GM12865 (cell line): ENCODE measurements around the gene NR4A2.
"Not testable (repeated sequence)": the region's sequence is repeated elsewhere in the genome, so short reads cannot be mapped to it uniquely, and the experiment has no call there.

Experiments used
- DNase-seq: peaks from one replicate; pipeline ENCODE4 v3.0.0; 2010; ENCODE audit warnings: low read depth
- H3K4me3 ChIP-seq: 2 replicates; pipeline ENCODE4 v1.5.1; 2011; ENCODE audit warnings: mild to moderate bottlenecking, low read depth, low read length, control low read depth
- TF ChIP-seq, protein P1 (sequence below): IDR thresholded peaks from 2 replicates; pipeline ENCODE4 v1.5.1; 2011; ENCODE audit warnings: low read length, control low read depth, low read depth, inconsistent platforms; ENCODE audit not compliant: insufficient read depth; ENCODE audit errors: missing control alignments

NR4A2 gene

DNA sequence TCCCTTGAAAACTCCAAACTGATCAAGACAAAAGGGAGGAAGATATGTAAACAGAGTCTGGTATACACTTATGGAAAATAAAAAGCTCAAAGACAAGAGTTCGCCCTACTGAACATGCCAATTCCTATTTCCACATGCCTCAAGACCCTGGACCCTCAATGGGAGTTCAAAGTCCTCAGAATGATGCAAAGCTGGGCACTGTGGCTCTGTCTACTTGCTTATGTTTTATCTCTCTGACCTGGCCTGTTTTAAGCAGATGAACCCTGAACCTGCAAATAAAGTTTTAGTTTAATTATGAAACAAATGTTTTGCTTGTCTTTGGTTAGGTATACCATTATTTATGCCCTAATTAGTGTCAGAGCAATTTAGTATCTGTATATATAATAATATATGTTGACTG is 22.6 kb downstream of the NR4A2 start:
- no peak for DNase-seq
- no peak overlapping the region for H3K4me3 ChIP-seq
- TF ChIP-seq, protein P1, sequence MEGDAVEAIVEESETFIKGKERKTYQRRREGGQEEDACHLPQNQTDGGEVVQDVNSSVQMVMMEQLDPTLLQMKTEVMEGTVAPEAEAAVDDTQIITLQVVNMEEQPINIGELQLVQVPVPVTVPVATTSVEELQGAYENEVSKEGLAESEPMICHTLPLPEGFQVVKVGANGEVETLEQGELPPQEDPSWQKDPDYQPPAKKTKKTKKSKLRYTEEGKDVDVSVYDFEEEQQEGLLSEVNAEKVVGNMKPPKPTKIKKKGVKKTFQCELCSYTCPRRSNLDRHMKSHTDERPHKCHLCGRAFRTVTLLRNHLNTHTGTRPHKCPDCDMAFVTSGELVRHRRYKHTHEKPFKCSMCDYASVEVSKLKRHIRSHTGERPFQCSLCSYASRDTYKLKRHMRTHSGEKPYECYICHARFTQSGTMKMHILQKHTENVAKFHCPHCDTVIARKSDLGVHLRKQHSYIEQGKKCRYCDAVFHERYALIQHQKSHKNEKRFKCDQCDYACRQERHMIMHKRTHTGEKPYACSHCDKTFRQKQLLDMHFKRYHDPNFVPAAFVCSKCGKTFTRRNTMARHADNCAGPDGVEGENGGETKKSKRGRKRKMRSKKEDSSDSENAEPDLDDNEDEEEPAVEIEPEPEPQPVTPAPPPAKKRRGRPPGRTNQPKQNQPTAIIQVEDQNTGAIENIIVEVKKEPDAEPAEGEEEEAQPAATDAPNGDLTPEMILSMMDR: no peak

DNA sequence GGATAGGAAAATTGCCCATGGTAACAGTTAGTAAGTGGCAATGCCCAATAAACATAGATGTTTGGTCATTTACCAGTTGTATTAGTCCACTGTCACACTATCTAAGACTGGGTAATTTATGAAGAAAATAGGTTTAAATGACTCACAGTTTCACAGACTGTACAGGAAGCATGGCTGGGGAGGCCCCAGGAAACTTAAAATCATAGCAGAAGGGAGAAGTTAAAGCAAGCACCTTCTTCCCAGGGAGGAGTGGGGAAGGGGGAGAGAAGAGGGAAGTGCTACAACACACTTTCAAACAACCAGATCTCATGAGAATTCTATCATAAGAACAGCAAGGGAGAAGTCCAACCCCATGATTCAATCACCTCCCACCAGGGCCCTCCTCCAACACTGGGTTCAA is 23.4 kb downstream of the NR4A2 start:
- H3K4me3 ChIP-seq: no peak overlapping the region
- DNase-seq: no peak
- TF ChIP-seq, protein P1: no peak

DNA sequence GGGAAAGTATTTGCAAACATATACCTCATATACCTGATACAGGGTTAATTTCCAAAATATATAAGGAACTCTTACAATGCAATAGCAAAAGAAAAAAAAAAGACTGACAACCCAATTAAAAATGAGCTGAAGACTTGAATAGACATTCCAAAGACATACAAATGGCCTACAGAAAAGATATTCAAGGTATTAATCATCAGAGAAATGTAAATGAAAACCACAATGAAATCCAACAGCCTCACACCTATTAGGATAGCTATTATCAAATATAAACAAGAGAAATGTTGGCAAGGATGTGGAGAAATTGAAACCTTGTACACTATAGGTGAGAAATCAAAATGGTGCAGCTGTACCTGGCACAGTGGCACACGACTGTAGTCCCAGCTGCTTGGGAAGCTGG is 25.7 kb downstream of the NR4A2 start:
- DNase-seq: no peak
- H3K4me3 ChIP-seq: no peak overlapping the region
- TF ChIP-seq, protein P1: no peak

DNA sequence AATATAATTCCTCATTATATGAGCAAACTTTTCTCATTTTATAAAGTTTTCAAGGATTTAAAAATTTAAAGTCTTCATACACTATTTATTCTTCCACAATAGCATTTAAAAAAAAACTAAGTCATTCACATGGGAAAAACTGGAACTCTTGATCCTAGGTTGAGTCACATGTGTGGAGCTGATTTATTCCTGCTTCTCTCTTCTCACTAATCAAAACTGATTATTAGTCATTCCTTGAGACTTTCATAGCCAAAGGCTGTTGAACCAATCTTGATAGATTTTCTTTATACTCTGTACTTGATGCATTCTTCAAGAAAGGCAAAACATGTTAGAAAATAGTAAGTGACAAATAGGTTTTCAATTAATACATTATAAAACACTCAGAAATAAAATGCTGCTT is 27.4 kb downstream of the NR4A2 start:
- DNase-seq: no peak
- TF ChIP-seq, protein P1: no peak
- H3K4me3 ChIP-seq: no peak overlapping the region

DNA sequence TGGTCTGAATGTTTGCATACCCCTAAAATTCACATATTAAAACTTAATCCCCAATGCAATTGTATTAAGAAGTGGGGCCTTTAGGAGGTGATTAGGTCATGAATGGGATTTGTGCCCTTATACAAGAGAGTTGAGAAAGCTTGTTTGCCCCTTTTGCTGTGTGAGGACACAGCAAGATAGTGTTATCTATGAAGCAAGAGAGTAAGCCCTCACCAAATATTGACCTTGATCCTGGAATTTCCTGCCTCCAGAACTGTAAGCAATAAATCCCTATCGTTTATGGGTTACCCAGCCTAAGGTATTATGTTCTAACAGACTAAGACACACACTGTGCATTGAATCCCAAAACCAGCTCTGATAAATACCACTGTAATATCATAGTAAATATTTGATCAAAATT is 32.2 kb downstream of the NR4A2 start:
- DNase-seq: no peak
- TF ChIP-seq, protein P1: no peak
- H3K4me3 ChIP-seq: no peak overlapping the region

DNA sequence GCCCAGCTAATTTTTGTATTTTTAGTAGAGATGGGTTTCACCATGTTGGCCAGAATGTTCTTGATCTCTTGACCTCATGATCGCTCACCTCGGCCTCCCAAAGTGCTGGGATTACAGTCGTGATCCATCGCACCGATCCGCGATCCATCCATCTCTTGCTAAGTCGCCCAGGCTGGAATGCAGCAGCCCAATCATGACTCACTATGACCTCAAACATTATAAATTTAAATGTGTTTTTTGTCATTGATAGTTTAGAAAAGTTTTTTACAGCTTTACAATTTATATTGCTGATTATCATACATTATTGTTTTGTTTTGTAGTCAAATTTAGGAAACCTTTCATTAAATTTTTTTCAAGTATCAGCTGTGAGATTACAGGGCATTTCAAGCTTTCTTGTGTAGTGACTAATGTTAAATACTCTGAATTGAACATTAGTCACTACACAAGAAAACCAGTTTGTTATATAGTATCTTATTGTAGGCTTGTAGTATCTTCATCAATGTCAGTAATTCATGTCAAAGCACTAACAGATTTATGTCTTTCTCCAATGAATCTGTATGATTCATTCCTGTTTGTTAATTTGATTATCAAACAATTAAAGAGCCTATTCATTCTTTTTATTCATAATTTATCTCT is 37.5 kb downstream of the NR4A2 start:
- TF ChIP-seq, protein P1: no peak
- no peak overlapping the region for H3K4me3 ChIP-seq
- no peak for DNase-seq

DNA sequence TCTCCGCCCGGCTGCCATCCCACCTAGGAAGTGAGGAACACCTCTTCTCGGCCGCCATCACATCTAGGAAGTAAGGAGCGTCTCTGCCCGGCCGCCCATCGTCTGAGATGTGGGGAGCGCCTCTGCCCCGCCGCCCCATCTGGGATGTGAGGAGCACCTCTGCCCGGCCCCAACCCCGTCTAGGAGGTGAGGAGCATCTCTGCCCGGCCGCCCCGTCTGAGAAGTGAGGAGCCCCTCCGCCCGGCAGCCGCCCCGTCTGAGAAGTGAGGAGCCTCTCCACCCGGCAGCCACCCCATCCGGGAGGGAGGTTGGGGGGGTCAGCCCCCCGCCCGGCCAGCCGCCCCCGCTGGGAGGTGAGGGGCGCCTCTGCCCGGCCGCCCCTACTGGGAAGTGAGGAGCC is 39.1 kb downstream of the NR4A2 start:
- not testable (repeated sequence) for DNase-seq, H3K4me3 ChIP-seq
